ENCODE data around the gene ZNF782. TPM values are rescaled to one million over a fixed set of nuclear protein-coding genes. Genes with fewer than 3 reads are reported as not detected.
"Not testable (repeated sequence)": the region's sequence is repeated elsewhere in the genome, so short reads cannot be mapped to it uniquely, and the experiment has no call there.

Gene ZNF782
- total and polyA plus RNA-seq, 5 donors from 2014 or later = 1.6 to 6.8 (median 2.4) TPM

DNA sequence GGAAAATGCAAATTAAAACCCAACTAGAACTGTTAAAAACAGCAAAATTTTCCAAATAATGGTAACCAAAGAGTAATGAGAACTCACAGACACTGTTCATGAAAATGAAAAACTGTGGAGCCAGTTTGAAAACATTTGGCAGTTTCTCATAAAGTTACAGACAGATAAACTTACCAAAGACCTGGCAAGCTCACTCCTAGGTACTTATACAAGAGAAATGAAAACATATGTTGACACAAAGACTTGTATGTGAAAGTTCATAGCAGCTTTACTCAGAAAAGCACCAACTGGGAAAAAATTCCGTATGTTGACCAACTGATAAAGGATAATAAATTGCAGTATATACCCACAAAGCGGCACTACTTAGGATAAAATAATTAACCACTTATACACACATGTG, 10.3 kb downstream of the ZNF782 start:
- no peaks in the 10 kb centered on the region for H3K27me3 Mint-ChIP-seq
- DNase-seq = no peak
- H3K4me3 ChIP-seq (ENCODE audit: low read depth, low read length) = no peak overlapping the region
- no peaks in the 10 kb centered on the region for H3K4me1 ChIP-seq (ENCODE audit: control insufficient read depth, insufficient read depth, low read length, poor library complexity, severe bottlenecking)
- H3K27ac ChIP-seq (ENCODE audit: insufficient read depth, low read length, poor library complexity, severe bottlenecking) = no peak overlapping the region
- H3K9me3 Mint-ChIP-seq = peaks cover 3 to 27% (median 19%) of the 10 kb centered on the region in 7 donors
- H3K9me3 ChIP-seq (ENCODE audit: control insufficient read depth in 2 of 2, low read length in 2 of 2) = peaks cover 42 to 51% of the 10 kb centered on the region in 2 experiments
- H3K4me3 Mint-ChIP-seq = no peak overlapping the region
- no peak for ATAC-seq (ENCODE audit: low read depth in 2 of 2)
- H3K27me3 ChIP-seq (ENCODE audit: control insufficient read depth, insufficient read depth, low read length) = no peaks in the 10 kb centered on the region
- no peak overlapping the region for H3K27ac Mint-ChIP-seq
- H3K36me3 Mint-ChIP-seq = peaks cover 59% of the 10 kb centered on the region
- peaks cover 14 to 39% (median 28%) of the 10 kb centered on the region in 4 donors for H3K4me1 Mint-ChIP-seq
- H3K36me3 ChIP-seq (ENCODE audit: control insufficient read depth, insufficient read depth, low read length) = peaks cover 38% of the 10 kb centered on the region

DNA sequence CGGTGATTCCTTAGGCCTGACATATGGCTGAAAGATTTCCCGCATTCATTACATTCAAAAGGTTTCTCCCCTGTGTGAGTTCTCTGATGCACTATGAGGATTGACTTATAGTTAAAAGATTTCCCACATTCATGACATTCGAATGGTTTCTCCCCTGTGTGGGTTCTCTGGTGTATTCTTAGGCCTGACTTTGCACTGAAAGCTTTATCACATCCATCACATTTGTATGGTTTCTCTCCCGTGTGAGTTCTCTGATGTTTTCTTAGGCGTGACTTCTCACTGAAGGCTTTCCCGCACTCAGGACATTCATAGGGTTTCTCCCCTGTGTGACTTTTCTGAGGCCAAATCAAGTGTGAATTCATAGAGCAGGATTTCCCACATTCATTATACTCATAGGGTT, 35.8 kb downstream of the ZNF782 start:
- no peaks in the 10 kb centered on the region for H3K4me1 ChIP-seq (ENCODE audit: control insufficient read depth, insufficient read depth, low read length, poor library complexity, severe bottlenecking)
- no peak overlapping the region for H3K27ac Mint-ChIP-seq
- H3K27ac ChIP-seq (ENCODE audit: insufficient read depth, low read length, poor library complexity, severe bottlenecking) = no peak overlapping the region
- no peak for DNase-seq
- no peak for ATAC-seq (ENCODE audit: low read depth in 2 of 2)
- H3K4me3 ChIP-seq (ENCODE audit: low read depth, low read length) = no peak overlapping the region
- H3K36me3 ChIP-seq (ENCODE audit: control insufficient read depth, insufficient read depth, low read length) = peaks cover 49% of the 10 kb centered on the region
- peaks cover 89 to 98% of the 10 kb centered on the region in 2 experiments for H3K9me3 ChIP-seq (ENCODE audit: control insufficient read depth in 2 of 2, low read length in 2 of 2)
- H3K4me3 Mint-ChIP-seq = peak overlapping the region in 1 of 4 donors; percentile 11
- H3K36me3 Mint-ChIP-seq = peaks cover 61% of the 10 kb centered on the region
- H3K27me3 Mint-ChIP-seq = no peaks in the 10 kb centered on the region
- H3K4me1 Mint-ChIP-seq = no peaks in the 10 kb centered on the region
- H3K9me3 Mint-ChIP-seq = peaks cover 0 to 72% (median 28%) of the 10 kb centered on the region in 7 donors
- H3K27me3 ChIP-seq (ENCODE audit: control insufficient read depth, insufficient read depth, low read length) = no peaks in the 10 kb centered on the region

DNA sequence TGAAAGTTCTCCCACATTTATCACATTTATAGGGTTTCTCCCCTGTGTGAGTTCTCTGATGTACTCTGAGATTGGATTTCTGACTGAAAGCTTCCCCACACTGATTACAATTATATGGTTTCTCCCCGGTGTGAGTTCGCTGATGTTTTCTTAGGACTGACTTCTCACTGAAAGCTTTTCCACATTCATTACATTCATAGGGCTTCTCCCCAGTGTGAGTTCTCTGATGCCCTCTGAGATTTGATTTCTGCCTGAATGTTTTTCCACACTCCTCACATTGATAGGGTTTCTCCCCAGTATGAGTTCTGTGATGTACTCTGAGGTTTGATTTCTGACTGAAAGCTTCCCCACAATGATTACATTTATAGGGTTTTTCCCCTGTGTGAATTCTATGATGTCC, 36.3 kb downstream of the ZNF782 start:
- H3K27ac ChIP-seq (ENCODE audit: insufficient read depth, low read length, poor library complexity, severe bottlenecking) = no peak overlapping the region
- no peaks in the 10 kb centered on the region for H3K4me1 ChIP-seq (ENCODE audit: control insufficient read depth, insufficient read depth, low read length, poor library complexity, severe bottlenecking)
- H3K9me3 ChIP-seq (ENCODE audit: control insufficient read depth in 2 of 2, low read length in 2 of 2) = peaks cover 89 to 98% of the 10 kb centered on the region in 2 experiments
- no peak overlapping the region for H3K4me3 ChIP-seq (ENCODE audit: low read depth, low read length)
- Mint-ChIP-seq H3K4me3 (no peak overlapping the region), H3K27me3 (no peaks in the 10 kb centered on the region), H3K36me3 (peaks cover 59% of the 10 kb centered on the region), H3K27ac (no peak overlapping the region), H3K4me1 (no peaks in the 10 kb centered on the region), H3K9me3 (peaks cover 0 to 74% (median 28%) of the 10 kb centered on the region in 7 donors)
- no peaks in the 10 kb centered on the region for H3K27me3 ChIP-seq (ENCODE audit: control insufficient read depth, insufficient read depth, low read length)
- peaks cover 43% of the 10 kb centered on the region for H3K36me3 ChIP-seq (ENCODE audit: control insufficient read depth, insufficient read depth, low read length)
- DNase-seq = no peak
- no peak for ATAC-seq (ENCODE audit: low read depth in 2 of 2)

DNA sequence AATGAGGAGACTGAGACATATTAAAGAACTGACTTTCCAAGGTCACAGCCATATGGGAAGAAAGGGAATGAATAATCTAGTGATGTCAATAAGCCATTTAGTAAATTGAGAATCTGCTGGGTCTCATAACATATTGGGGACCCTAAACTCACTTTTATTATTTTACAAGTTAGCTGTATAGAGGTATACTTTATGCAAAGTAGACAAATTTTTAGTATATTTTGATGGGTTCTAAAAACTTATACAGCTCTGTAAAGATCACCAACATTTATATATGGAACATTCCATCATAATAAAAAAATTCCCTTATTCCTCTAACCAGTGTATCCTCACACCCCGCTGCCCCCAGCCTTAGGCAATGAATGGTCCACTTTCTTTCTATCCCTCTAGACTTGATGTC, 40.7 kb downstream of the ZNF782 start:
- no peak for DNase-seq
- Mint-ChIP-seq H3K36me3 (peaks cover 23% of the 10 kb centered on the region), H3K27ac (no peak overlapping the region), H3K9me3 (peaks cover 4 to 82% (median 34%) of the 10 kb centered on the region in 7 donors), H3K4me3 (no peak overlapping the region), H3K4me1 (no peaks in the 10 kb centered on the region), H3K27me3 (peaks cover 4% of the 10 kb centered on the region)
- H3K27ac ChIP-seq (ENCODE audit: insufficient read depth, low read length, poor library complexity, severe bottlenecking) = no peak overlapping the region
- no peak overlapping the region for H3K4me3 ChIP-seq (ENCODE audit: low read depth, low read length)
- H3K4me1 ChIP-seq (ENCODE audit: control insufficient read depth, insufficient read depth, low read length, poor library complexity, severe bottlenecking) = no peaks in the 10 kb centered on the region
- H3K36me3 ChIP-seq (ENCODE audit: control insufficient read depth, insufficient read depth, low read length) = peaks cover 5% of the 10 kb centered on the region
- H3K9me3 ChIP-seq (ENCODE audit: control insufficient read depth in 2 of 2, low read length in 2 of 2) = peaks cover 86 to 88% of the 10 kb centered on the region in 2 experiments
- ATAC-seq (ENCODE audit: low read depth in 2 of 2) = no peak
- no peaks in the 10 kb centered on the region for H3K27me3 ChIP-seq (ENCODE audit: control insufficient read depth, insufficient read depth, low read length)

DNA sequence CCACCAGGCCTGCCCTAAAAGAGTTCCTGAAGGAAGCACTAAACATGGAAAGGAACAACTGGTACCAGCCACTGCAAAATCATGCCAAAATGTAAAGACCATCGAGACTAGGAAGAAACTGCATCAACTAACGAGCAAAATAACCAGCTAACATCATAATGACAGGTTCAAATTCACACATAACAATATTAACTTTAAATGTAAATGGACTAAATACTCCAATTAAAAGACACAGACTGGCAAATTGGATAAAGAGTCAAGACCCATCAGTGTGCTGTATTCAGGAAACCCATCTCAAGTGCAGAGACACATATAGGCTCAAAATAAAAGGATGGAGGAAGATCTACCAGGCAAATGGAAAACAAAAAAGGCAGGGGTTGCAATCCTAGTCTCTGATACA, 55.4 kb downstream of the ZNF782 start:
- not testable (repeated sequence) for H3K4me3 Mint-ChIP-seq; H3K27me3 ChIP-seq (ENCODE audit: control insufficient read depth, insufficient read depth, low read length); H3K27ac ChIP-seq (ENCODE audit: insufficient read depth, low read length, poor library complexity, severe bottlenecking); ATAC-seq (ENCODE audit: low read depth in 2 of 2); H3K36me3 ChIP-seq (ENCODE audit: control insufficient read depth, insufficient read depth, low read length); H3K4me1 ChIP-seq (ENCODE audit: control insufficient read depth, insufficient read depth, low read length, poor library complexity, severe bottlenecking); H3K27ac Mint-ChIP-seq; H3K27me3 Mint-ChIP-seq; H3K4me1 Mint-ChIP-seq; DNase-seq; H3K4me3 ChIP-seq (ENCODE audit: low read depth, low read length)
- H3K9me3 Mint-ChIP-seq = peaks cover 0 to 59% (median 27%) of the 10 kb centered on the region in 7 donors
- peaks cover 31% of the 10 kb centered on the region for H3K36me3 Mint-ChIP-seq
- H3K9me3 ChIP-seq (ENCODE audit: control insufficient read depth in 2 of 2, low read length in 2 of 2) = peaks cover 37 to 39% of the 10 kb centered on the region in 2 experiments

DNA sequence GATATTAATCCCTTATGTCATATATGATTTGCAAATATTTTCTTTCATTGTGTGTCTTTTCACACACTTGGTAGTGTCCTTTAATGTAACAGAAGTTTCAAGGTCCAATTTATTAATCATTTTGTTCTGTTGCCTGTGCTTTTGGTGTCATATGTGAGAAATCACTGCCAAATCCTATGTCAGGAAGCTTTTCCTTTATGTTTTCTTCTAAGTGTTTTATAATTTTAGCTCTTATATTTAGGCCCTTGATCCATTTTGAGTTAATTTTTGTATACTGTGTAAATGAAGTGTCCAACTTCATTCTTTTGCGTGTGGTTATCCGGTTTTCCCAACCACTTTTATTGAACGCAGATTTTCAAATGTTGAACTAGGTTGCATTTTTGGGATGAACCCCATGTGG, 70.3 kb downstream of the ZNF782 start:
- Histone ChIP-seq H3K4me3 (ENCODE audit: low read depth, low read length) (no peak overlapping the region), H3K27ac (ENCODE audit: insufficient read depth, low read length, poor library complexity, severe bottlenecking) (no peak overlapping the region), H3K9me3 (ENCODE audit: control insufficient read depth in 2 of 2, low read length in 2 of 2) (peaks cover 28 to 43% of the 10 kb centered on the region in 2 experiments), H3K4me1 (ENCODE audit: control insufficient read depth, insufficient read depth, low read length, poor library complexity, severe bottlenecking) (no peaks in the 10 kb centered on the region), H3K27me3 (ENCODE audit: control insufficient read depth, insufficient read depth, low read length) (no peaks in the 10 kb centered on the region), H3K36me3 (ENCODE audit: control insufficient read depth, insufficient read depth, low read length) (no peaks in the 10 kb centered on the region)
- Mint-ChIP-seq H3K27ac (peak overlapping the region in 1 of 3 donors; percentile 70), H3K4me3 (no peak overlapping the region), H3K4me1 (peaks cover 4 to 27% (median 7%) of the 10 kb centered on the region in 4 donors), H3K27me3 (peaks cover 4% of the 10 kb centered on the region), H3K9me3 (peaks cover 0 to 51% (median 15%) of the 10 kb centered on the region in 7 donors), H3K36me3 (peaks cover 36% of the 10 kb centered on the region)
- ATAC-seq (ENCODE audit: low read depth in 2 of 2) (no peak), DNase-seq (no peak)

DNA sequence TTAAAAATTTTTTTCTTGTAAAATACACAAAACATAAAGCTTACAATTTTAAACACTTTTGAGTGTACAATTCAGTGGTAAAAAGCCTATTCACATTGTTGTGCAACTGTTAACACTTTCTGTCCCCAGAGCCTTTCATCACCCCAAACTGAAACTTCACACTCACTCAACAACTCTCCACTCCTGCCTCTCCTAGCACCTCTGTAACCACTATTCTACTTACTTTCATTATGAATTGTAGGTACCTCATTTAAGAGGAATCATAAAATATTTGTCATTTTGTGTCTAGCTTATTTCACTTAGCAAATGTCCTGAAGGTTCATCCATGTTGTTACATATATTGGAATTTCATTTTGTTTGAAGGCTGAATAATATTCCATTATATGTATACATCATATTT, 72.1 kb downstream of the ZNF782 start:
- H3K36me3 Mint-ChIP-seq = peaks cover 24% of the 10 kb centered on the region
- H3K27ac Mint-ChIP-seq = no peak overlapping the region
- peaks cover 0 to 40% (median 11%) of the 10 kb centered on the region in 7 donors for H3K9me3 Mint-ChIP-seq
- DNase-seq = no peak
- H3K4me1 Mint-ChIP-seq = peaks cover 10 to 35% (median 17%) of the 10 kb centered on the region in 4 donors
- H3K36me3 ChIP-seq (ENCODE audit: control insufficient read depth, insufficient read depth, low read length) = no peaks in the 10 kb centered on the region
- H3K4me3 Mint-ChIP-seq = peak overlapping the region in 1 of 4 donors; percentile 77
- ATAC-seq (ENCODE audit: low read depth in 2 of 2) = no peak
- no peak overlapping the region for H3K4me3 ChIP-seq (ENCODE audit: low read depth, low read length)
- H3K27ac ChIP-seq (ENCODE audit: insufficient read depth, low read length, poor library complexity, severe bottlenecking) = no peak overlapping the region
- H3K27me3 Mint-ChIP-seq = peaks cover 9% of the 10 kb centered on the region
- peaks cover 18 to 34% of the 10 kb centered on the region in 2 experiments for H3K9me3 ChIP-seq (ENCODE audit: control insufficient read depth in 2 of 2, low read length in 2 of 2)
- H3K4me1 ChIP-seq (ENCODE audit: control insufficient read depth, insufficient read depth, low read length, poor library complexity, severe bottlenecking) = peaks cover 11% of the 10 kb centered on the region
- no peaks in the 10 kb centered on the region for H3K27me3 ChIP-seq (ENCODE audit: control insufficient read depth, insufficient read depth, low read length)

DNA sequence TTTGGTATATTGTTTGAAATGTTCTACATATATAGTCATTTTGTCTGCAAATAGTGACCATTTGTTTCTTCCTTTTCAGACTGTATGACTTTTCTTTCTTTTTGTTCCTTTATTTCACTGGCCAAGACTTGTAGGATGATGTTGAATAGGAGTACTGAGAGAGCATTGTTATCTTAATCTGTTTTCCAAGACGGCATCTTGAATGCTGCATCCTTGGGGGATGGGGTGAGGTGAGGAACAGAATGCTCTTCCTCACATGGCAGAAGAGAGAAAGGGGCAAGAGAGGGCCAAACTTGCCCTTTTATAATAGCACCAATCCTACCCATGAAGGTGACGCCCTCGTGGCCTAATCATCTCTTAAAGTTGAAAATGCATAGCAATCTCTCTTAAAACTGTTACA, 72.8 kb downstream of the ZNF782 start:
- Mint-ChIP-seq H3K4me1 (peaks cover 16 to 42% (median 24%) of the 10 kb centered on the region in 4 donors), H3K4me3 (peak overlapping the region in 1 of 4 donors; percentile 77), H3K36me3 (peaks cover 19% of the 10 kb centered on the region), H3K9me3 (peaks cover 0 to 36% (median 10%) of the 10 kb centered on the region in 7 donors), H3K27me3 (peaks cover 9% of the 10 kb centered on the region), H3K27ac (no peak overlapping the region)
- H3K9me3 ChIP-seq (ENCODE audit: control insufficient read depth in 2 of 2, low read length in 2 of 2) = peaks cover 14 to 29% of the 10 kb centered on the region in 2 experiments
- DNase-seq (no peak), ATAC-seq (ENCODE audit: low read depth in 2 of 2) (no peak)
- H3K4me3 ChIP-seq (ENCODE audit: low read depth, low read length) = no peak overlapping the region
- no peak overlapping the region for H3K27ac ChIP-seq (ENCODE audit: insufficient read depth, low read length, poor library complexity, severe bottlenecking)
- no peaks in the 10 kb centered on the region for H3K27me3 ChIP-seq (ENCODE audit: control insufficient read depth, insufficient read depth, low read length)
- no peaks in the 10 kb centered on the region for H3K36me3 ChIP-seq (ENCODE audit: control insufficient read depth, insufficient read depth, low read length)
- H3K4me1 ChIP-seq (ENCODE audit: control insufficient read depth, insufficient read depth, low read length, poor library complexity, severe bottlenecking) = peaks cover 18% of the 10 kb centered on the region

Data from CD4-positive, CD25-positive, alpha-beta regulatory T cell (primary cell).